Measurements from ENCODE around the gene RAG2. TPM values are rescaled to one million over a fixed set of nuclear protein-coding genes. Genes with fewer than 3 reads are reported as not detected.

Gene RAG2
- total RNA-seq, 1 experiment from 2014 or later = not detected

DNA sequence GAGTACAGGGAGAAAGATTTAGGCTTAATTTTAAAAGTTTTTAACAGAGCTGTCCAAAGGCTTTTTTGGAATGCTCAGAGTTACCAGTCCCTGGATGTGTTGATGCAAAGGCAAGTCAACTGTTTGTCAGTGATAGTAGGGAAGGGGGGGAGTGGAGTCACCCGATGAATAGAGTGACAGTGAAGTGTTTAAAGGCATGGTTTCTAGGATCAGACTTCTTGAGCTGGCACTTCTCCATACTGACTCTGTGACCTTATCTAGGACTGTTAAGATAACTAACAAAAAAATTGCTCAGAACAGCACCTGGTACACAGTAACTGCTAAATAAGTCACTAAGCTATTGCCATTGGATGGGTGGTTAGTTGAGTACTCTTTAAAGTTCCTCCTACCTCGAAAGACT, 11.3 kb upstream of the RAG2 start:
- CTCF ChIA-PET = no interaction called here
- H3K36me3 Mint-ChIP-seq (ENCODE audit: insufficient read depth, unreplicated experiment) = no peaks in the 10 kb centered on the region
- H3K9me3 Mint-ChIP-seq (ENCODE audit: unreplicated experiment) = no peaks in the 10 kb centered on the region
- Histone ChIP-seq H3K4me3 (ENCODE audit: low read depth, low read length) (no peak overlapping the region), H3K4me1 (no peaks in the 10 kb centered on the region), H3K36me3 (ENCODE audit: control insufficient read depth, insufficient read depth, low read length) (no peaks in the 10 kb centered on the region), H3K27me3 (replicated peaks; ENCODE audit: control insufficient read depth, insufficient read depth, low read length) (no peaks in the 10 kb centered on the region), H3K9me3 (no peaks in the 10 kb centered on the region)
- no peak overlapping the region for H3K27ac Mint-ChIP-seq (ENCODE audit: unreplicated experiment)
- H3K27me3 Mint-ChIP-seq (ENCODE audit: insufficient read depth, unreplicated experiment) = no peaks in the 10 kb centered on the region
- no peak for DNase-seq
- H3K4me1 Mint-ChIP-seq (ENCODE audit: low read depth, unreplicated experiment) = no peaks in the 10 kb centered on the region
- POLR2A ChIA-PET = no interaction called here
- intact Hi-C loops (cut with micrococcal nuclease; ENCODE audit: unreplicated experiment) = no loop called here
- TF ChIP-seq, protein P1, sequence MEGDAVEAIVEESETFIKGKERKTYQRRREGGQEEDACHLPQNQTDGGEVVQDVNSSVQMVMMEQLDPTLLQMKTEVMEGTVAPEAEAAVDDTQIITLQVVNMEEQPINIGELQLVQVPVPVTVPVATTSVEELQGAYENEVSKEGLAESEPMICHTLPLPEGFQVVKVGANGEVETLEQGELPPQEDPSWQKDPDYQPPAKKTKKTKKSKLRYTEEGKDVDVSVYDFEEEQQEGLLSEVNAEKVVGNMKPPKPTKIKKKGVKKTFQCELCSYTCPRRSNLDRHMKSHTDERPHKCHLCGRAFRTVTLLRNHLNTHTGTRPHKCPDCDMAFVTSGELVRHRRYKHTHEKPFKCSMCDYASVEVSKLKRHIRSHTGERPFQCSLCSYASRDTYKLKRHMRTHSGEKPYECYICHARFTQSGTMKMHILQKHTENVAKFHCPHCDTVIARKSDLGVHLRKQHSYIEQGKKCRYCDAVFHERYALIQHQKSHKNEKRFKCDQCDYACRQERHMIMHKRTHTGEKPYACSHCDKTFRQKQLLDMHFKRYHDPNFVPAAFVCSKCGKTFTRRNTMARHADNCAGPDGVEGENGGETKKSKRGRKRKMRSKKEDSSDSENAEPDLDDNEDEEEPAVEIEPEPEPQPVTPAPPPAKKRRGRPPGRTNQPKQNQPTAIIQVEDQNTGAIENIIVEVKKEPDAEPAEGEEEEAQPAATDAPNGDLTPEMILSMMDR (IDR thresholded peaks at IDR 0.05; ENCODE audit: insufficient read depth in 1 of 2, low read depth in 1 of 2, low read length in 1 of 2, severe bottlenecking in 1 of 2, unreplicated experiment in 1 of 2) = no peak
- H3K4me3 Mint-ChIP-seq (ENCODE audit: unreplicated experiment) = no peak overlapping the region
- no TSS peak for BruUV-seq (replicated peaks)

DNA sequence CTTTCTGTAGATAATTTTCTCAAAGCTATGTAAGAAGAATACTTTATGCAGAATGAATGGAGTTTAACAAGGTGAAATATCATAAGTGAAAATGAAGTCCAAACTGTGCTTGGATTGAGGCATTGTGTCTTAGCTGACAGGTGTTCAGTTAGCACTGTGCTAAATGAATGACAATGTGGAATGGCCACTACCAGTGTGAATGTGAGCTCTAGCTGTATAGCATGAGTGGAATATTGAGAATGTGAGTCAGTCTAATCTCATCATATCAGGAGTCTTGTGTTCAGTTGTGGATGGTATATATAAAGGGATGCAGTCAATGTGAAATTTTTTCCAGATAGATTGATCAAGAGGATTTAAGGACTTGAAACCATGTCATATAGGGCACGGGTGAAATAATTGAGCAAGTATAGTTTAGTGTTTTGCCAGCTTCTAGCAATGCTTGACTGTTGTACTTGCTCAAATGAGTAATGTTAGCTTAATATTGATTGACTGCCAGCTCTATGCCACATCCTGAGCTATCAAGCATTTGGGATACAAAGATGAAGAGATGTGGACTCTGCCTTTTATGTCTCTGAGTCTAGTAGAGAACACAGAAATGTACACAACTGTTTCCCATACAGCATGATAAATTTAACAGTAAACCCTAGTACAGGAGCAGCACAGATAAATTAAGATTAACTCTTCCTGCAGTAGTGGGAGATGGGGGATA, 10.6 kb upstream of the RAG2 start:
- Histone ChIP-seq H3K9me3 (no peaks in the 10 kb centered on the region), H3K27me3 (replicated peaks; ENCODE audit: control insufficient read depth, insufficient read depth, low read length) (no peaks in the 10 kb centered on the region), H3K4me1 (no peaks in the 10 kb centered on the region), H3K4me3 (ENCODE audit: low read depth, low read length) (no peak overlapping the region), H3K36me3 (ENCODE audit: control insufficient read depth, insufficient read depth, low read length) (no peaks in the 10 kb centered on the region)
- no peaks in the 10 kb centered on the region for H3K4me1 Mint-ChIP-seq (ENCODE audit: low read depth, unreplicated experiment)
- H3K27ac Mint-ChIP-seq (ENCODE audit: unreplicated experiment) = no peak overlapping the region
- BruUV-seq (replicated peaks) = no TSS peak
- TF ChIP-seq, protein P1 (IDR thresholded peaks at IDR 0.05; ENCODE audit: insufficient read depth in 1 of 2, low read depth in 1 of 2, low read length in 1 of 2, severe bottlenecking in 1 of 2, unreplicated experiment in 1 of 2) = no peak
- H3K27me3 Mint-ChIP-seq (ENCODE audit: insufficient read depth, unreplicated experiment) = no peaks in the 10 kb centered on the region
- H3K36me3 Mint-ChIP-seq (ENCODE audit: insufficient read depth, unreplicated experiment) = no peaks in the 10 kb centered on the region
- H3K4me3 Mint-ChIP-seq (ENCODE audit: unreplicated experiment) = no peak overlapping the region
- POLR2A ChIA-PET = no interaction called here
- no peak for DNase-seq
- no peaks in the 10 kb centered on the region for H3K9me3 Mint-ChIP-seq (ENCODE audit: unreplicated experiment)
- CTCF ChIA-PET = no interaction called here
- intact Hi-C loops (cut with micrococcal nuclease; ENCODE audit: unreplicated experiment) = no loop called here

DNA sequence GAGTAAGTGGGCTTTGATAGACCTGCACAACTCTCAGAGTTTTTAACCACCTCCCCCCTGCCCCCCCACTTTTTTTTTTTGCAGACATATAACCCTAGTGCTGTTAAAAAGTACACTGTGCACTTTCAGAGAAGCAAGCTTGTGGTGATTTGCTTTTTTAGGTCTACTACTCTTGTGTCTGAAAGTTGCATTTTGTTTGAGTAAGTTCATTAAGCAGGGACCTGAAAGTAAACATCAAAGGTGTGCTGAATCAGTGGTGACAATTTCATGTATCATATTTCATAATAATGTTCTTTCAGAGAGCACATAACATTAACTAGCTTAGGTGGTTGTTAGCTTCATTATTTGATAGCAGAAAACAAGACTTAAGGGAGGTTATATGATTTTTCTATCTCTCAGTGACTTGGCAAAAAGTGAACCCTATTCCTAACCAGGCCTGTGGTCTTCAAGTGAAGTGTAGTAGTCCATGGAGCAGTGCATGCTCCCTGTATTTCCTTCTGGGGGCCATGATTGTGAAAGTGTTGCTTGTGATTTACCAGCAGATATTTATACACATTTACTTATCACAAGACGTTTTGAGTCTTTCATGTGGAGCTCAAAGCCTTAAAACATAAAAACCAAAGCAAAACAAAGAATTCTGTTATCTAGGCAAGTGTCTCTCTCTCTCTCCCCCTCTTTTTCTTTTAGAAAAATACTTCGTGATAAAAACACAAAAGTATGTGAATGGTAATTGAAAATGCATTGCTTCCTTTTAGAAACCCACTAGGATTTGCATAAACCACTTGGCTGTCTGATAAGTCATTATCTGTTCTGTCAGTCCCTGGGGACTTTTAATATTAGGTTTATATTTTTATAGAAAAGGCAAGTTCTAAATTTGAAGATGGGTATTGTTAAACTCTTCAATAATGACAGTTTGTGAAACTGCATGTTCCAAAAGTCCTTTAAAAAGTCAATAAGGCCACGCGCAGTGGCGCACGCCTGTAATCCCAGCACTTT, 7.5 kb upstream of the RAG2 start:
- Mint-ChIP-seq H3K27me3 (ENCODE audit: insufficient read depth, unreplicated experiment) (no peaks in the 10 kb centered on the region), H3K36me3 (ENCODE audit: insufficient read depth, unreplicated experiment) (no peaks in the 10 kb centered on the region), H3K27ac (ENCODE audit: unreplicated experiment) (no peak overlapping the region), H3K4me1 (ENCODE audit: low read depth, unreplicated experiment) (no peaks in the 10 kb centered on the region), H3K4me3 (ENCODE audit: unreplicated experiment) (no peak overlapping the region), H3K9me3 (ENCODE audit: unreplicated experiment) (no peaks in the 10 kb centered on the region)
- no peak for DNase-seq
- no peaks in the 10 kb centered on the region for H3K27me3 ChIP-seq (replicated peaks; ENCODE audit: control insufficient read depth, insufficient read depth, low read length)
- BruUV-seq (replicated peaks) = no TSS peak
- ChIA-PET CTCF (no interaction called here), POLR2A (no interaction called here)
- H3K36me3 ChIP-seq (ENCODE audit: control insufficient read depth, insufficient read depth, low read length) = no peaks in the 10 kb centered on the region
- no peaks in the 10 kb centered on the region for H3K9me3 ChIP-seq
- H3K4me1 ChIP-seq = no peaks in the 10 kb centered on the region
- no peak overlapping the region for H3K4me3 ChIP-seq (ENCODE audit: low read depth, low read length)
- intact Hi-C loops (cut with micrococcal nuclease; ENCODE audit: unreplicated experiment) = no loop called here
- TF ChIP-seq, protein P1 (IDR thresholded peaks at IDR 0.05; ENCODE audit: insufficient read depth in 1 of 2, low read depth in 1 of 2, low read length in 1 of 2, severe bottlenecking in 1 of 2, unreplicated experiment in 1 of 2) = no peak
